Medulla oblongata (tissue), 1 donor: ENCODE data around the gene TRDN.
"Not testable (repeated sequence)": the region's sequence is repeated elsewhere in the genome, so short reads cannot be mapped to it uniquely, and the experiment has no call there.

Source experiments
- DNase-seq: peaks from one replicate; pipeline ENCODE4 v3.0.0-alpha.2; 2015; ENCODE audit errors: extremely low spot score

Gene TRDN

DNA sequence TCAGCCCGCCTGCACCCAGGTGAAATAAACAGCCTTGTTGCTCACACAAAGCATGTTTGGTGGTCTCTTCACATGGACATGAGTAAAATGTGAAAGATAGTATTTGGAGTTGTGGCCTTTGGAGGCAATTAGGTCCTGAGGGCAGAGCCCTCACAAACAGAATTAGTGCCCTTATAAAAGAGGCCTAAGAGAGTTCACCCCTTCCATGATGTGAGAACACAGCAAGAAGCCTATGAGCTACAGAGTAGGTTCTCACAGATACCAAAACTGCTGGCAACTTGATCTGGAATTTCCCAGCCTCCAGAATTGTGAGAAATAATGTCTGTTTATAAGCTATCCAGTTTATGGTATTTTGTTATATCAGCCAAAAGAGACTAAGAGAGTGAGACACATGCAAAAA, 74.5 kb downstream of the TRDN start:
- no peak for DNase-seq

DNA sequence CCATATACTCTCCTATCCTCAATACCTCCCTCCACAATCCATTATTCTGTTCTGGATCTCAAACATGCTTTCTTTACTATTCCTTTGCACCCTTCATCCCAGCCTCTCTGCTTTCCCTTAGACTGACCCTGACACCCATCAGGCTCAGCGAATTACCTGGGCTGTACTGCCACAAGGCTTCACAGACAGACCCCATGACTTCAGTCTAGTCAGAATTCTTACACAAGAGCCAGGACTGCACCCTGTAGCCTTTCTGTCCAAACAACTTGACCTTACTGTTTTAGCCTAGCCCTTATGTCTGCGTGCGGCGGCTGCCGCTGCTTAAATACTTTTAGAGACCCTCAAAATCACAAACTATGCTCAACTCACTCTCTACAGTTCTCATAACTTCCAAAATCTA, 76.9 kb downstream of the TRDN start:
- DNase-seq, result not testable (repeated sequence)

DNA sequence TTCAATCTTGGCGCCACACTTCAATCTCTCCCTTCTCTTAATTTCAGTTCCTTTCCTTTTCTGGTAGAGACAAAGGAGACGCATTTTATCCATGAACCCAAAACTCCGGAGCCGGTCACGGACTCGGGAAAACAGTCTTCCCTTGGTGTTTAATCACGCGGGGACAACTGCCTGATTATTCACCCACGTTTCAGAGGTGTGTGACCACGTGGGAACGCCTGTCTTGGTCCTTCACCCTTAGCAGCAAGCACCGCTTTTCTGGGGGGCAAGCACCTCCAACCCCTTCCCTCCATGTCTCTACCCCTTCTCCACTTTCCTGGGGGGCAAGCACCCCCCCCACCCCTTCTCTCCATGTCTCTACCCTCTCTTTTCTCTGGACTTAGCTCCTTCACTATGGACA, 79.3 kb downstream of the TRDN start:
- not testable (repeated sequence) for DNase-seq

DNA sequence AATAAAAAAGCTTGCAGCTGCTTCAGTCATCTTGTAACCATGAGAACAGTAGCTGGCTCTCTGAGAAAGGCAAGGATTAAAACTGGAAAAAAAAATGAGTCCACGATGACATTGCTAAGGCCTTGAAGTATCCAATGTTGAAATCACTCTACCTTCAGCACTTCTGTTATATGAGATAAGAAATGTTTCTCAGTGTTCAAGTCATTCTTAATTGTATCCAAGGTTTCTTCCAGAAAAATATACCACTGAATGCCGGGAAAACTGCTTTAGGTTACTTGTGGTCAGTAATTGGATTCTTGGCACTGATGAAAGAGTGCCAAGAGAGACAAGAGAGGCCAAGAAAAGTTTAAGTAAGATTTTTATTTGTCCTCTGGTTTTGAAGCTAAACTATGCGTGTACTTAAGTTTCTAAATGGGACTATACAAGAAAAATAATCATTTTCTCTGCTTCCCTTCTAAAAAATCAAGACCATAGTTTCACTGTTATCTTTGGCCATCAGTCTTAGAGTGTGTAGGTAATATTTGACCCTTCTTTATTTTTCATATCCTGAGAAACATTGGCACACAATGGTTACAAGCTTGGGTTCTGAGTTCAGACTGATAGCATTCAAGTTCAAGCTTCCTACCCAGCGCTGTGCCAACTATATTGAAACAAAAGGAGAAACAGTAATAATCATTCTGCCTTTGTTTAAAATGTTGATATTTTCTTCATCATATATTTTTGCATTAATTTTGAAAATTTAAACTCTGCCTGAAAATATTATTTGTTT, 84.6 kb downstream of the TRDN start:
- DNase-seq, result peak; percentile 7

DNA sequence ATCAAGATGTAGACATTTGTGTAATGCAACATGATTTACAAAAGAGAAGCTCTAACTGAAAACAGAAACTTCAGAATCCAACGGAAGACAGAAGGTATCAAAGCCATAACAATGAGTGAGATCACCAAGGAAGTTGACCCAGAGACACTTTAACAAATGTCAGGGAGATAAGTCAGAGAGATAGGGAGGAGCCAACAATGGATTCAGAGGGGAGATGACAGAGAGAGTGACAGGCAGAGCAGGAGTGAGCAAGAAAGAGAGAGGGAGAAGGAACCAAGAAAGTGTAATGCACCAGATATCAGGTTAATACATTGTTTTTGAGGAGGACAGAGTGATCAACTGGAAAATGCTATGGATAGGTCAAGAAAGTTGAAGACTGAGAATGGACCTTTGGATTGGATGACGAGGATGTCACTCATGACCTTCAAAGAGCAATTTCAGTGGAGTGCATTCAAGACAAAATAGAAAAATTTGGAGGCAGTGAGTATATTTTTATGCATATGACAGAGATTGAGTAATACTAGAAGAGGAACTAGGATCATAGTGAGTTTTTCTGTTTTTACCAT, 86.6 kb downstream of the TRDN start:
- no peak for DNase-seq

DNA sequence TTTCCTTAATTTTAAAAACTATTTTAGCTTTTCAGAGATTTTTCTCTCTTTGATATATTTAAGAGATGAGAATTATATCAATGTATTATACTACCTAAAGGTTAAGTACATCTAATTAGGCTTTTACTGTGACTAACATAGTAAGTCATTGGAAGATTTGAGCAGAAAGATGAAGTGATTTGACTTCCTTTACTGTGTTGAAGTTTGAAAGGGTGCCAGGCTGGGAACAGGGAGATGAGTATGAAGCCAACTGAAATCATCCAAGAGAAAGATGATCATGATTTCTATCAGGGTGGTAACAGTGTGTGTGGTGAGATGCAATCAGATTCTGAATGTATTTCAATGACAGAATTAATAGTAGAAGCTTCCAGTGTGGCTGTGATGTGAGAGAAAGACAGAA, 87.3 kb downstream of the TRDN start:
- no peak for DNase-seq

DNA sequence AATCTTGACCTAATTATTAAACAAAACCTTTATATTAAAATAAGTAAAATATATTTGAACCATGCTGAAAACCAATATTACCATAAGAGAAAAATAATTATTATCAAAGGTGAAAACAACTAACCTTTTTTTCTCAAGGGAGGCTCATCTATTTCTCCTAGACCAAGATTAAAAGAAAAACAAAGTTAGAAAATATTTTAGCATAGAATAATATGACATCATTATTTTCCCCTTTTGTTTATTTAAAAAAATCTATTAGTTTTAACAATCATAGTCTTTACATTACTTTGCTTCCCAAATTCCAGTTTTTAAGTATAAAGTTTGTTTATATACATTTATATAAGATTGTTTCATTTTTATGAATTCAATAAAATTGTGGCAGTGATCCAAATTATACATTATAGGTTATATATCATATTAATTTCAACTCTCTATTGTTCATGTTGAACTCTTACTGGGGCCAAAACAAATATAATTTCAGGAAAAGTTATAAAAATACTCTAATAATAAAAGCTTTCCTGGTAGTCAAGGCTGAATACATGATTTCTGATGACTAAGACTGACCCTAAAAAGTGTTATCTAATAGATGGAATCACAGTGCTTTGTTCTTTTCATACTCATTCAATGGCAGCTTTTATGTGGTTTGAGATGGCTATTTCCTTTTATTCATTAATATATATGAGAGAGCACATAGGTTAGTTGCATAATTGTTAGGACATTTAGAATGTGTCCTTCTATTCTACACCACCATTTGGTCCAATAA, 89.4 kb downstream of the TRDN start:
- no peak for DNase-seq

DNA sequence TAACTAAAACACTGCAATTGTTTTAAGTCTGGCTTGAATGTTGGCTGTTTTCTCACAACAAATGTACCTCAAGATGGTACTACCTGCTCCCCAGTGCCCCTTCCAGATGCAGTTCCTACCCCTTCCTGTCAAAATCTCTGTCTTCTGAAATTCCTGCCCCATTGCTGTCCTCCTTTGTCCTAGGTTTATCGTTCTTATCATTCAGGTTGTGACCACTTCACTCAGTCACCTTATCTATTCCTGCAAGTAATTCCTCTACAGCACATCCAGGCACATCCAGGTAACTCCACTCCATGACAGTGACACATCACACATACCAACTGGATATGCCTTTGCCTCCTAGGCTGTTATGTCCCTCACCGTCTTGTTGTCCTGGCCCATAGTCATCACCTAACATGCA, 90.2 kb downstream of the TRDN start:
- DNase-seq, result no peak

DNA sequence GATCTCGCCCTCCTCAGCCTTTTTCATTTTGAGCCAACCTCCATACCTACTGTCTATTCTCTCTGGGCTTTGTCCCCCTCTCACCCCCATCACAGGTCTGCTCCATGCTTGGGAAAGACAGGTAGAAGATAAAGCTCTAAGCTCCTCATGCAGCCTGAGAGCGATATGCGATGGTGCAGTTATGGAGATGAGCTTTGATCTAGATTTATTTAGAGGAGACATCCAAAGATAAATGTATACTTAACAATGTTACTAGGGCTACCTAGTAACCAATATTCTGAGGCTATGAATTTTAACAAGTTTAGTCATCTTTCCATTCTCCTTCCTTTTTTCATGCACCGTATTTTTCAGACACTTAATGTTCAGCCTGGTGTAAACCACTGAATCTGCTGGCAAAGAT, 95.3 kb downstream of the TRDN start:
- no peak for DNase-seq

DNA sequence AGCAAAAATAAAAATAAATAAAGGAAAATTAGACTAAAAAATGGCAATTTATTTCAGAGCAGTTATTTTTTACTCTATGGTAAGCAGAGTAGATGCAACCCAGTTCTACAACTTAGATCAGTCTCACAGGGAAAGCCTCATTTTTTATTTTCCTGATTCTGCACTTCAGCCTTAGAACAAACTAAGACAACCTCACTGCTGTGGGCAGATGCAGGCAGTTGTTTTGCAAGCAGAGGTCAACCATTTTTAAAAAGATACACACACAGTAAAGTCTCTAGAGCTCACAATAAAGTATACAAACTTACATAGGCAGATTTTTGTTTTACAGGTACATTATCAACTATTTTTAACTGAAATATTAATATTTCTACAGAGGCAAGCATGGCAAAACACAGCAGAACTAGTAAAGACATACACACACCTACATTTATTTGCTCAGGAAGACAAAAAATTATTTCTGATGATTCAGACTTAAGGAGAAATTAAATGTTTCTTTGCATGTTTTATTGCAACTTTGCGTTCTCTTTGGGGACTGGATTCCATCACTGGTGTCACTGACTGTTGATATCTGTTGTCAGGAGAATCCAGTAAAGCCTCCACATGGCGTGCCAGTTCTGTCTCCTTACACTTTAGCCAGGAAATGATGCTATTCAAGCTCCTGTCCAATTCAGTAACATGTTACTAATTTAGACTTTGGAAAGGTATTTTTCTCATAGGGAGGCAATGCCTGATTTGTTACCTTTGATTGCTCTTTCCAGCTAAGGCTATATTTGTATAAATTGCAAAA, 102.7 kb downstream of the TRDN start:
- DNase-seq, result no peak

DNA sequence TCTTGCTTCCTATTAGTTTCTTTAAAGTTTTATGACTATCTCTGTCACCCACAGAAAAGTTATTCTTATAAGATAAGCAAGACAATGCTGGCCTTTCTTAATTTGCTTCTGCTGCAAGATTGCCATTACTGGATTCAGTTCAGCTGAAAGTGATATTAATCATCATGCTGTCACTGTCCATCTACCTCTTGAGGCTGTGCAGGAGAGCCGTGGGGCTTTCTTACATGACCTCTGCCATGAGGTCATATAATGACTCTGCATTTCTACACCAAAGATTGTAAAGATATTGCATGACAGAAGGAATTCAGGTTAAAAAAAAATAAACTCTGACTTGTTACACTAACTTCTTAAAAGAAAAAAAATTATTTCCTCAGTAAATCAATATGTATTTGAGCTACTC, 106.9 kb downstream of the TRDN start:
- no peak for DNase-seq

DNA sequence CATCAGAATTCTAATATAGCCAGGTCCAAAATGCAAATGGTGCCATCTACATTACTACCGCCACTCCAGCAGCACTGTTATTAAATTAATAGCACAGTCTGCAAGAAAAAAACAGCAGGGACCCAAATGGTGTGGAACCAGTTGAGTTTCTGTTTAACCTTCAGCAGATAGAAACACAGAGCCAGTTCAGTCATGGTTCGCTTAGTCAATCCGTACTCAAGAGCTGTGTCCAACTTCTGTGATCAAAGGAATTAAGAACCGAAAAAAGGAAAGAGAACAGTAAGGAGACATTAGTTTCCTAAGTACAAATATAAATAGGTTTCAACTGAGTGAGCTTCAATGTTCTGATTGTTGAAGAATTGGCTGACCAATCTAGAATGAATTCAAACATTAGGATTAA, 107.7 kb downstream of the TRDN start:
- no peak for DNase-seq

DNA sequence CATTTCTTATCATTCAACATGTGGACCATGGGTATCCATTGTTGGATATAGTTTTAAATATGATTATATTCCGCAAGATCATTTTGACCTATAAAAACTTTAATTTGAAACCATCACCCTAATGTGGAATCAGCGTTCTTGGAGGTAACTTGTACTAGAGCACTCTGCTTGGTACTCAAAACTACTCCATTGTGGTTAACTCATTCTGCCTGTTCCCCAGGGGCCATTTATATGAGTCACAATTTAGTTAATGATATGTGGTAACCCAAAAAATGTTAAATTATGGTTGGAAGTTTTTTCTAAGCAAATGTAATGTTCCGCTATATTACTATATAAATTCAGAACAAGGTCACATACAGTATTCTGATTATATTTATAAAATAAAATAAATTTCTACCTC, 109.3 kb downstream of the TRDN start:
- no peak for DNase-seq

DNA sequence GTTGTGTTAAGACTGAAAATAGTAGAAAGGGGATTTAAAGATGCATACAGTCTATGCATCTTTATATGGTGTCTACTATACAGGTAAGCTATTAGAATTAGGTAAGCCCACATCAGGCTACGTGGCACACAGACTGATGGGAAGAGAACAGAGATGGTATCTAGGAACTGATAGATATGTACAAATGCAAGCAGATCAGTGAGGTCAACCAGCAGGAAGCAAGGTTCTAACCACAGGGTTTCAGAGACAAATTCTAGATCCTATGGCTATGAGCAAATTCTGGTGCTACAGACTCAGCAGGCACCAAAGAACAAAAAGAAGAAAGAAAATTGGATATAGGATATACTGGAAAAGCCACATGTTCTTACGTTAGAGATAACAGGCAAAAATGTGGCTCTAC, 110.6 kb downstream of the TRDN start:
- DNase-seq, result no peak

DNA sequence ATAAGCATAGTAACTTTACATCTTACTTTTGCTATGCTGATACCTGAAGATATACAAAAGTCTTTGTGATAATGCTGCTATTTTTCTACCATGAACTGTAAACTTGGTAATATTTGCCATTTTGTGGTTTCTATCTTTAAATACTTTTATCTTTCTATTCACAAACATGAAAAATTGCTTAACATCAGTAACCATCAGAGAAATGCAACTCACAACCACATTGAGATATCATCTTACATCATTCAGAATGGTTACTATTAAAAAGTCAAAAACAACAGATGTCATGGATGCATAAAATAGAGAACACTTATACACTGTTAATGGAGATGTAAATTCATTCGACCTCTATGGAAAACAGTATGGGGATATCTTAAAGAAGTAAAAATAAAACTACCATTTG, 112.0 kb downstream of the TRDN start:
- no peak for DNase-seq

DNA sequence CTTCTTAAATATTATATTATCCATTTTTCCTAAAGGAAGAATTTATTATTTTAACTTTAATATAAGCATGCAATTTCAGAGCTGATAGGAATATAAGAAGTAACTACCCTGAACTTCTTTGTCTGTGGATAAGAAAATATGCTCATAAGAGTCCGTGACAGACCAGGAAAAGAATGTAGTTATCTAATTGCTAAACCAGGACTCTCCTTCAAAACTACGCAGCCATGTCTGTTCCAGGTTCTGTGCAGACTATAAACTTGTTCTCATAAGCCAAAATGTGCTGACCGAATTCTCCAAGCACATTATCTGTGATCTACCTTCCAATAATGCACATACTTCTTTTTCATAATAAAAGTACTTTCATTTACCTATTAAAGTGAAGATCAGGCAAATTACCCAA, 116.5 kb downstream of the TRDN start:
- DNase-seq, result no peak

DNA sequence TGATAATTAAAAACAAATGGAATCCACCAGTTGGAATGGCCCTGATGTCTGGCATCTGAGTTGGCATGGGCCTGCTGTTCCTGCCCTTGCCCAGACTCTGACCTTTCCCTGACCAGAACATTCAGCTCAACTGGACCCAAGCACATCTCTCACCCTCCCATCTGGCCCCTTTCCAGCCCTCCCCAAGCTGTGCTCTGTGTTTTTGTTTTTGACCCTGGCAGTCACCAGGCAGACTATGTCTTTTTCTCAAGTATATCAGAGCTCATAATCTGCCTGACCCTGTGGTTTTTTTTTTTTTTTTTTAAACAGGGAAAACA, 117.6 kb downstream of the TRDN start:
- peak; percentile 71 for DNase-seq

DNA sequence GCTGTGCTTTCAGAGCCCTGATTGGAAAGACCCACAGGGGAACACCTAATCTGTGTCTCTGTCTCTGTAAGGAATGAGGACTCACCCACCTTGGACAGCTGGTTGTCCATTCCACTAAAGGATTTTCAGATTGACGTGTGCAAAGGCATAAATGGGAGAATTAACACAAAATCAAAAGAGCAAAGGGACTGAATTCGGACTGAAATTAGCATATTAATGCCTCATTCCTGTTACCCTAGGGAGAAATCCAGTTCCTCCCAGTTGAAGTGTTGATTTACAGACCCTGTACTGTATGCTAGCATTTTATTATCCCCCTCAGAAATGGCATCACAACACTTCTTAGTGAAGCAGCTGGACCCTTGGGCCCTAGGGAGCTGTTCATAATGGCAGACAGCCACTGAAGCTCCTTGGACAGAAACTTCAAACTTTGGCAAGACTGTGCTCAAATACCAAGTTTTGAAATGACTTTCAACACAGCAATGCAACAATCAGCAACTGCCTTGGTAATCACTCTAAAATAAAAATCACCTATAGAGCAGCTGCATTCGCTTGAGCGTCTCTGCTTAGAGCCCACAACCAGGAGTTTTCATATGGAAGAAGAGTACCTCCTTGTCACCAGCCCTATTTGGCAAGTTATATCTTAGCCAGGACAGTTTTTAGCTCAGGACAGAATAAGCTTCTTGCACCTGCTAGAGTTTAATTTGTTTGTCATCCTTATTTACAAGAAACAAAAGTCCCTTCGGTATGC, 118.1 kb downstream of the TRDN start:
- peak; percentile 23 for DNase-seq

DNA sequence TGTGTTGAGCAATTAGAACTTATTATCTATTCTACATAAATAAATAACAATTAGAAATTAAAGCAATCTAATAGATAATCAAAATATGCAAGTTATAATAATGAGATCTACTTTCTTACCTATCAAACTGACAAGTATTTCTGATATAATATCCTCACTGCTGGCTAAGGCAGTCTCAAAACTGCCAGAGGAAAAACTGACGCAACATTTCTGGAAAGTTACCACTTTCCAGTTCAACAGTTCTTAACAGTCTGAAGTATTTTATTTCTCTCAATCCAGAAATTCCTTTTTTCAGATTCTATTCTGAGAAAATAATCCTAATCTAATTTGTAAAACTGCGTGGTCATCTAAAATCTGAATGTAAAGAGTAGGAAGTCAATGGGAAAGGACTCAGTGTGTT, 121.0 kb downstream of the TRDN start:
- DNase-seq, result no peak

DNA sequence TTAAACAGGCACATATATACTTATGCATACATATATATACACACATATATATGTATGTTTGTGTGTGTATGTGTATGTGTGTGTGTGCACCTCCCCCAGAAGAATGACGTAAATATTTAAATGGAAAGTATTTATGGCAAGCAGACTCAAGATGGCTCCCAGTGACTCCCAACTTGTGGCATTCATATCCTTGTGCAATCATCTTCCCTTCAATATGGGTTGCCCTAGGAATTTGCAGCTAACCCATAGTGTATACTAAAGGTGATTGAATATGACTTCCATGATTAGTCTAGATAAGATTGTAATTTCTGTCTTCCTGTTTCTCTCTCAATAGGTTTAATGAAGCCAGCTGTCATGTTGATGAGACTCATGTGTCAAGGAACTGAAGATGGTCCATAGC, 127.6 kb downstream of the TRDN start:
- no peak for DNase-seq

DNA sequence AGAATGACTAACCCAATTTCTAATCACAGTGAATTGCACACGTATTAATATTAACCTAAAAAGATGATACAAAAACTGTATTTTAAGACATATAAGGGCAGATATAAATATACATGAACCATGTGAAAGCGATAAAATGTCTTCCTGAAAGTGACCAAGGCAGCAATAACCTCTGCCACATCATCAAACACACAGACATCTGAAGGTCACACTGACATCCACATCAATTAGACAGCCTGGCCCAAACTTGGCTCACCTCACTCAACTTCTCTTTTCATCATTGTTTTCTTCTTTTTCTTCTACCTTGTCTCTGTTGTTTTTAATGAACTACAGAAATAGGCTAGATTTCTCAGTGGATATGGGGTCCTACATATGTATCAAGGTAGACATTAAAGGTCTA, 128.5 kb downstream of the TRDN start:
- no peak for DNase-seq

DNA sequence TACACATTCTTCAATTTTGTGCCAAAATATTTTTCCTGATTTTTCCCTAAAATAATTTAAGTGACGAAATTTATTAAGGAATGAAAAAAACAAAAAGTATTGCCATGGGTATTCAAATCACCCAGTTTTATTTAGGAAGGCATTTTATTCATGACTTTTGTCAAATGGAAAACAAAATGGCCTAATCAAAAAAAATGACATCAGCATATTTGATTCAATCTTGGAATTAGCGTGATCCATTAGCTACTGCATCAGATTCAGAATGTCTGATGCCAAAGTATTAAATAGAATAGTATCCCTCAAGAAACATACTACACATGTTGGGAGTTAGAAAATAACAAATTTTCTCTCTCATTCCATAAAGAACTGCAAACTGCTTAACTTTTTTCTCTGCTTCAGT, 129.2 kb downstream of the TRDN start:
- no peak for DNase-seq
